Epithelial cell of proximal tubule (primary cell): ENCODE measurements around the gene PIK3IP1. TPM values are rescaled to one million over a fixed set of nuclear protein-coding genes. Genes with fewer than 3 reads are reported as not detected.
"Not testable (repeated sequence)": the region's sequence is repeated elsewhere in the genome, so short reads cannot be mapped to it uniquely, and the experiment has no call there.

ENCODE experiments used
- DNase-seq: peaks from one replicate; pipeline ENCODE4 v3.0.0-alpha.2; 2011; ENCODE audit warnings: low read depth
- H3K4me3 ChIP-seq: 2 replicates; pipeline ENCODE4 v1.5.1; 2011; ENCODE audit warnings: low read depth, mild to moderate bottlenecking, low read length
- CTCF ChIP-seq: conservative IDR thresholded peaks from 2 replicates; pipeline ENCODE4 v1.5.1; 2012; ENCODE audit warnings: low read depth, mild to moderate bottlenecking, low read length
- total RNA-seq: library from RNA; depleted of rRNA; stranded (reverse); fragments of >200 nt; gene quantifications from 2 replicates; pipeline ENCODE4 v1.2.3, GENCODE V29; 2015

PIK3IP1 gene
- total RNA-seq, 1 donor from 2014 or later, result 11.8 TPM

- no peak for TF ChIP-seq CTCF
- no peak for DNase-seq
- peak overlapping the region; percentile 71 for H3K4me3 ChIP-seq
These were observed 43.0 kb downstream of the PIK3IP1 start for GRCh38 chr22:31248965-31249958.

GRCh38 chr22:31248138-31248745 lies 44.0 kb downstream of the PIK3IP1 start:
- DNase-seq, result peak; percentile 71
- H3K4me3 ChIP-seq, result peak overlapping the region; percentile 71
- TF ChIP-seq CTCF, result no peak

- peak overlapping the region; percentile 71 for H3K4me3 ChIP-seq
- DNase-seq, result no peak
- no peak for TF ChIP-seq CTCF
These were observed 44.6 kb downstream of the PIK3IP1 start for GRCh38 chr22:31247726-31248125.

GRCh38 chr22:31246687-31247086 lies 45.6 kb downstream of the PIK3IP1 start:
- no peak for TF ChIP-seq CTCF
- no peak overlapping the region for H3K4me3 ChIP-seq
- DNase-seq, result no peak

- H3K4me3 ChIP-seq, DNase-seq: not testable (repeated sequence)
These were observed 46.3 kb downstream of the PIK3IP1 start for GRCh38 chr22:31245998-31246397.

GRCh38 chr22:31244943-31245451 lies 47.3 kb downstream of the PIK3IP1 start:
- no peak for TF ChIP-seq CTCF
- no peak for DNase-seq
- H3K4me3 ChIP-seq, result no peak overlapping the region

GRCh38 chr22:31244046-31244942 lies 48.0 kb downstream of the PIK3IP1 start:
- no peak for TF ChIP-seq CTCF
- no peak for DNase-seq
- H3K4me3 ChIP-seq, result no peak overlapping the region
